HG02870 (cell line): ENCODE data around the gene GTF2IRD1.
"Not testable (repeated sequence)": the region's sequence is repeated elsewhere in the genome, so short reads cannot be mapped to it uniquely, and the experiment has no call there.

Source experiments
- ATAC-seq: cut with Tn5 transposase; IDR thresholded peaks from one replicate; pipeline ENCODE4 v1.9.1; 2021; ENCODE audit warnings: mild to moderate bottlenecking, moderate library complexity; ENCODE audit not compliant: unreplicated experiment

GTF2IRD1 gene

DNA sequence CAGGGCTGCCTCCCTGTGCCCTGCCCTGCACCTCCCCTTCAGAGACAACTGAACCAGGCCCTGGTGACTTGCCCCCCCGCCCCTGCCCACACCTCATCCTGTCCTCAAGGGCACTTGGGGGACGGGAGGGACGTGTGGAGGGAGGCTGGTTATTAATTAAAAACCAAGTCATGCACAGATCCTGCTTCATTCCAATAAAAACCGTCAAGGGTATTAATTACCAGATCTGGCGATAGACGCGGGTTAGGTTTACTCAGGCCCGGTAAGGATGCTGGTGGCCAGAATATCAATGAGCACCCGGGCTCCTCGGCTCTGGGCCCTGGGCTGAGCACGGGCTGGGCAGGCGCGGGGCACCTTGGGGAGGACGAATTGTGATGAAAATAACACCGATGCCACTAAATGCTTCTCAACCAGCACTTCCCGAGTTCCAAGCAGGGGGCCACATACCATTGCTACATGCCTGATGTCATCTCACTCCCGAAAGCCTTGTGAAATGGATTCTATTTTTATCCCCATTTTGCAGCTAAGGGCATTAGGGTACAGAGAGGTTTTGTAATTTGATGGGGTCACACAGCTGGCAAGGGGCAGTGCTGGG, 24.5 kb upstream of the GTF2IRD1 start:
- no peak for ATAC-seq

- ATAC-seq: not testable (repeated sequence)
Observed at GRCh38 chr7:74430409-74430808, 23.3 kb upstream of the GTF2IRD1 start.

GRCh38 chr7:74430961-74431466, 22.7 kb upstream of the GTF2IRD1 start:
- no peak for ATAC-seq

DNA sequence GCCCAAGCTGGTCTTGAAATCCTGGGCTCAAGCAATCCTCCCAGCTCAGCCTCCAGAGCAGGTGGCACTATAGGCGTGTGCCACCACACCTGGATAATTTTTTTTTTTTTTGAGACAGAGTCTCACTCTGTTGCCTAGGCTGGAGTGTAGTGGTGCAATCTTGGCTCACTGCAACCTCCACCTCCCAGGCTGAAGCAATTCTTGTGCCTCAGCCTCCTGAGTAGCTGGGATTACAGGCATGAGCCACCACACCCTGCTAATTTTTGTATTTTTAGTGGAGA, 16.5 kb upstream of the GTF2IRD1 start:
- not testable (repeated sequence) for ATAC-seq

DNA sequence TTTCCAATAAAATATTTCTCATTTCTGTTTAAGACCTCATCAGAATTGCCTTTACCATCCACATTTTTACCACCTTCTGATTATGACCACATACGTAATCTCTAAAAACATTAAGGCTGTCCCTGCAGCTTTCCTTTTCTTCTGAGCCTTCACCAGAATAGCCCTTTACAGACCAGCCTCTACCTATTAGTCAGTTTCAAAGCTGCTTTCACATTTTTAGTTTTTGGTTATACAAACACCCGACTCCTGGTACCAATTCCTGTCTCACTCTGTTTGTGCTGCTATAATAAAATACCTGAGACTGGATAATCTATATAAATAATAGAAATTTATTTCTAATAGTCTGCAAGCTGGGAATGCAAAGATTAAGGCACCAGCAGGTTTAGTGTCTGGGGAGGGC, 15.4 kb upstream of the GTF2IRD1 start:
- no peak for ATAC-seq

DNA sequence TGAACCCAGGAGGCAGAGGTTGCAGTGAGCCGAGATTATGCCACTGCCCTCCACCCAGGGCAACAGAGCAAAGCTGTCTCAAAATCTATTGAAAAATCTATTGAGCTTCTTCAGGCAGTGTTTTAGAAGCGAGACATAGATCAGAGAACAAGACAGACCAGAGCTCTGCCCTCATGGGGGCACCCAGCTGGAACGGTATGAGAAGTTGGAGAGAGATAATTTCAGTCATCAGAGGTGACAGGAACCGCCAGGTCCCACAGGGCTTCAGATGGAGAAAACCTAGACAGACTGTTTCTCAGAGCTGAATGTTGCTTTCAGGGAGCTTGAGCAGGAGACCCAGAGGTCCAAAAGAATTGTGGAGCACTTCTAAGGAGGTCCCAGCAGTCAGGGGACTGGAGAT, 14.2 kb upstream of the GTF2IRD1 start:
- ATAC-seq: no peak

GRCh38 chr7:74440143-74440542, 13.6 kb upstream of the GTF2IRD1 start:
- ATAC-seq: not testable (repeated sequence)

- no peak for ATAC-seq
Observed at GRCh38 chr7:74441801-74442200, 11.9 kb upstream of the GTF2IRD1 start.

DNA sequence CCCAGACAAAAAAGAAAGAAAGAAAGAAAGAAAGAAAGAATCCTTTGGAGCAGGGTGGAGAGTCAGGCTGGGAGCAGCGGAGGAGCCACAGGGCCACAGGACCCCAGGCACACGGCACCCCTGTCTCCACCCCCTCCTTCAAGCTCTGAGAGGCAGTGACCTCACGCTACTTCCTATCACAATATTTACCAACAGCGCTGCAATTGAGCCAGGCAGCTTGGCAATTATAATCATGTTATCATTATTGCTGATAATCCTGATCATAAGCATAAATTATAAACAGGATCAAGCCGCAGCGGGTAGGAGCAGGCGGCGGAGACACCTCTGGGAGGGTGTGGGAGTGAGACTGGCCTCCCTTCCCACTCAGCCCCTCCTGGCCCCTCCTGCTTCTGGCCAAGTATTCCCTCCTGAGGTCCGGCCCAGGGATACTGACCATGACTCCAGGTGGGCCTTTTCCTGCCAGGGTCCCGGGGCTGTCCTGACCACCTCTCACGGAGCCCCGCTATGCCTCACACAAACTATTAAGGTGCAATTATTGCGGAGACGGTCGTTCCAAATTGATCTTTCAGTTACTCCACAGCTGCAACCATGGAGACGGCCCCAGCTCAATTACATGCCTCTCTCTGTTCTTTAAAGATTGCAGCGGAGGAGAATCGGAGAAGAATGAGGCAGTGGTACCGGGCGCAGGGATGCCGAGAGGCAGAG, 10.0 kb upstream of the GTF2IRD1 start:
- no peak for ATAC-seq

GRCh38 chr7:74449144-74449543, 4.6 kb upstream of the GTF2IRD1 start:
- ATAC-seq: no peak

DNA sequence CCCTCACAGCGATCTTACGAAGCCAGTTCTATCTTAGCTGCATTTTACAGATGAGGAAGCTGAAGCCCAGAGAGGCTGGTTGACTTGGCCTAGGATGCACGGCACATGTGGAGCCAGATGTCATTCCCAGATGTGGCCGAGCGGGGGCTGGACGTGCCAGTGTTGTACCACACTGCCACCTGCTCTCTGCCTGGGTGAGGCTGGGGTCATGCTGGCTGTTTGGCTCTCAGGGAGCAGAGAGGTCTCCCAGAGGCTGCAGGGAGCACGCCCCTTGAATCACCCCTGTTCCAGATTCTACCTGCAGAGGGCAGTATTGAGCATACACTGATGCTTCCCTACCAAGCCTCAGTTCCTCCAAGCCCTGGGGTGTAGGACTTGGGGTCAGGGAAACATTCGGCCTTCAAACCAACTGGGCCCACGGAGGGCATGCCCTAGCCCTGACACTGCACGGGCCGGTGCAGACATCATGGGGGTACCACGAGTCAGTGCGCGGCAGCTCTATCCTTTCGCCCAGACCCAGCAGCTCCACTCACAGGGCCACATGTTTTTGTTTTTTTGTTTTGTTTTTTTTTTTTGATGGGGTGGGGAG, 3.8 kb upstream of the GTF2IRD1 start:
- ATAC-seq: no peak

DNA sequence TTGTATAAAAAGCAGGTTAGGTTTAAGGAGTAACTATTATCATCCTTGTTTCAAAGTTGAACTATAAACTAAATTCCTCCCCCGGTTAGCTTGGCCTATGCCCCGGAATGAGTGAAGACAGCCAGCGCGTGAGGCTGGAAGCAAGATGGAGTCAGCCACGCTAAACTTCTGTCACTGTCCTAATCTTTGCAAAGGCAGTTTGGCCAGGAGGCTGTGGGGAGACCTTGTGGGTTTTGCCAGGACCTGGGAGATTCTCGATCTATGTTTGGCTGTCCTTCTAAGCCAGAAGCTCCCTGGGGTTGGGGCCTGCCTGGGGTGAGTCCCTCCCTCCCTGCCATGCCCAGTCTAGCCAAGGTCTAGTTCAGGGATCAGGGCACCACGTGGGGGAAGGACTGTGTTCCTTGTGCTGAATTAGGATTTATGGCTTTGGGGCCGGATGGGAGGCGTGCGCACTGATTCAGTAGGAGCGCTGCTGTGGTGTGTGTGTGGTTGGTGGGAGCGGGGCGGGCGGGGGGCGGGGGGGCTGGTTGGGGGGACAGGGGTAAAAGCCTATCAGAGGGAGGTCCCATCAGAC, 871 bp upstream of the GTF2IRD1 start:
- ATAC-seq: no peak

- ATAC-seq: no peak
Observed at GRCh38 chr7:74454021-74454924, 567 bp downstream of the GTF2IRD1 start.

DNA sequence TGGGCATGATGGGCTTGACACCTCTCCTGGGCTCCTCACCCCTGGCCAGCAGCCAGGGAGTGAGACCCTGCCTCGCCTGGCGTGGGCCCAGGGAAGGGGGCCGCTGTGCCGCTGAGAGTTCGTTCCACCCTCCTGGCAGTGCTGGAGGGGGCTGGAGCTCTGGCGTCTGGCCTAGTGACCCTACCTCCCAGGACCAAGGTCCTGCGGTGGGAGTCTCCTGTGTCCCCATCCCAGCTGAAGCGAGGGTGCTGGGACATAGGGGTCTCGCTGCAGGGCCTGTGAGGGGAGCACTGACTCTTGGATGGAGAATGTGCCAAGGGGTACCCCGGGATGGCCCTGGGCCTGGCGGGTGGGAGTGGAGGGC, 1.2 kb downstream of the GTF2IRD1 start:
- no peak for ATAC-seq

GRCh38 chr7:74455291-74455804, 1.6 kb downstream of the GTF2IRD1 start:
- ATAC-seq: no peak

DNA sequence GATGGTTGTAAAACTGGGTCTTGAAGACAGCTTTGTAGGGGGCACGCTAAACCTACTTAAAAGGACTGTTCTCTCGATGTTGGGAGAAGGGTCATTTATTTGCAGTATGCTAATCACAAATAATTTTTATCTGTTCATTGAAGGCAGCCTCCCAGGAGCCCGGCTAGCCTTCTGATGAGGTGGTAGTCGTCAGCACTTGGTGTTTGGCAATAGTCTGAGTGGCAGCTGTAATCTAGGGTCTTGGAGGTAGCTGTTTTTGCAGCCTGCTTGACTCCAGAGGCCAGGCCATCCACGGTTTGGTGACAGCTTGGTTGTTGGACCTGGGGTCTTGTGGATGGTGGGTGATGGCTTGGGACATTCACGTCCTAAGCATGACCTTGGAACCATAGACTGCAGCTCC, 2.2 kb downstream of the GTF2IRD1 start:
- no peak for ATAC-seq

- ATAC-seq: no peak
Observed at GRCh38 chr7:74457007-74457406, 3.3 kb downstream of the GTF2IRD1 start.

DNA sequence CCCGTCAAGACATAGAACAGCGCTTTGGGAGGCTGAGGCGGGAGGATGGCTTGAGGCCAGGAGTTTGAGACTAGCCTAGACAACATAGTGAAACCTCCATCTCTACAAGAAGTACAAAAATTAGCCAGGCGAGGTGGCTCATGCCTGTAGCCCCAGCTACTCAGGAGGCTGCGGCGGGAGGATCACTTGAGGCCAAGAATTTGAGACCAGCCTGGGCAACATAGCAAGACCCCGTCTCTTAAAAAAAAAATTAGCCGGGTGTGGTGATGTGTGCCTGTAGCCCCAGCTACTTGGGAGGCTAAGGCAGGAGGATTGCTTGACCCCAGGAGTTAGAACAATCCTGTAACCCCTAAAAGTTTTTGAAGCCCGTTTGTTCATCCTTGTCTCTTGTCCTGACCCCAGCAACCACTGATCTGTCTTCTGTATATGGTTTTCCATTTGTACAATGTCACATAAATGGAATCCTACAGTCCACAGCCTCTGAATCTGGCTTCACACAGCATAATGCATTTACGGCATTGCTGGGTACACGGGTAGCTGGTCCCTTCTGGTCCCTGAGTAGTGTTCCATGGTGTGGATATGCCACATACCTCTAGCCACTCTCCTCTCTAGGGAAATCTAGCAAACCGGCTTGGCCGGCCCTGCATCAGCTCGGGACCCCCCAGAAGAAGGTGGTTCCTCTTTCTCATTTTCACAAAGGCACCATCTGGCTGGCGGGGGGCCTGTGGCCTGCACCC, 8.4 kb downstream of the GTF2IRD1 start:
- no peak for ATAC-seq

GRCh38 chr7:74462707-74463100, 9.0 kb downstream of the GTF2IRD1 start:
- no peak for ATAC-seq
